ENCODE data around the gene ALDH1A1.

DNA sequence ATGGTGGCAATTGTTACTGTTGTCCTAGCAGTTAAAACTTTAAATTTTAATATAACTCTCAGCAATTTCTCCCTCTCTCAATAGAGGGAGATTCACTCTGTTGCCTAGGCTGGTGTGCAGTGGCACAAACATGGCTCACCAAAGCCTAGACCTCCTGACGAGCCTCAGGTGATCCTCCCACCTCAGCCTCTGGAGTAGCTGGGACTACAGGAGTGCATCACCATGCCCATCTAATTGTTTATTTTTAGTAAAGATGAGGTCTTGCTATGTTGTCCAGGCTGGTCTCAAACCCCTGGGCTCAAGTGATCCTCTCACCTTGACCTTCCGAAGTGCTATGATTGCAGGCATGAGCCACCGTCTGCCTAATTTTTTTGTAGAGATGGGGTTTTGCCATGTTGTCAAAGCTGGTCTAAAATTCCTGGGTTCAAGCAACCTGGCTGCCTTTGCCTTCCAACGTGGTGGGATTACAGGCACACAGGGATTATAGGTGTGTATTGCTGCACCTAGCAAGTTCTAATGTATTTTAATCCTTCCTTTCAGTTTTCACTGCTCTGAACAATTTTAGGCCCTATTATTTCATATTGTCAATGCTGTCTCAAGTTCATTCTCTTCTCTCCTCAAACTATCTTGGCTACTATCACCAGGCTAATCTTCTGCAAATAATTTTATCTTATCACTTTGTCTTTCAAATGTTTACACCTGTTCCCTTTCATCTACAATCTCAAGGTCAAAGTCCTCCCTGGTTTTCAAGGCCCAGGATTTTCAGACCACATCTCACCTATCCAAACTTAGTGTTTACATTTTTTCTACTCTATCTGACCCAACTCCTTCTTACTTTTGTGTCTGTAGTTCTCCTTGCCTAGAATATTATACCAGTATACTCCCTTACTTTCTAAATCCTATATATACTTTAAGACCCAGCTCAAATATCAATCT lies 18.9 kb downstream of the ALDH1A1 start:
- TF ChIP-seq POLR2AphosphoS5 (IDR thresholded peaks at IDR 0.05; ENCODE audit: borderline replicate concordance, low read depth, low read length) (no peak), EZH2 (IDR thresholded peaks at IDR 0.05) (no peak), FOXP2 (optimal IDR thresholded peaks at IDR 0.05; ENCODE audit: control extremely low read depth, extremely low read length, insufficient read depth) (no peak)

All from SK-N-MC (cell line).